ENCODE measurements around the gene SMC4. TPM values are rescaled to one million over a fixed set of nuclear protein-coding genes. Genes with fewer than 3 reads are reported as not detected.
"Not testable (repeated sequence)": the region's sequence is repeated elsewhere in the genome, so short reads cannot be mapped to it uniquely, and the experiment has no call there.

Gene SMC4
- total and polyA plus RNA-seq, 10 of the 15 experiments (the other 5 are each of a cell fraction or from before 2014, with no cell fraction given): 75.6 to 288 (median 136) TPM

GRCh38 chr3:160451602-160452001, 52.2 kb downstream of the SMC4 start:
- no peak for TF ChIP-seq HDAC2 (IDR thresholded peaks at IDR 0.05)
- Histone ChIP-seq H2AFZ (ENCODE audit: control insufficient read depth, low read depth, low read length) (no peak overlapping the region), H3K79me2 (ENCODE audit: control insufficient read depth, insufficient read depth, low read length) (peaks cover 36% of the 10 kb centered on the region), H3K4me1 (ENCODE audit: control insufficient read depth, insufficient read depth, low read length) (peaks cover 6% of the 10 kb centered on the region), H3K9ac (ENCODE audit: control insufficient read depth, insufficient read depth, low read length) (no peak overlapping the region), H3K27me3 (replicated peaks in 1 of 2; ENCODE audit: control insufficient read depth in 2 of 2, insufficient read depth in 2 of 2, low read length in 1 of 2) (no peaks in the 10 kb centered on the region), H3K4me3 (no peak overlapping the region), H3K36me3 (ENCODE audit: control insufficient read depth in 2 of 2, insufficient read depth in 2 of 2, low read length in 1 of 2) (peaks cover 0 to 2% of the 10 kb centered on the region in 2 experiments; a peak in 1 of 4 replicates), H3K27ac (ENCODE audit: control insufficient read depth, insufficient read depth) (no peak overlapping the region), H3K4me2 (ENCODE audit: control insufficient read depth, insufficient read depth) (no peak overlapping the region), H3K9me3 (replicated peaks; ENCODE audit: control insufficient read depth, insufficient read depth, low read length) (no peaks in the 10 kb centered on the region; the same call in 1 of the 3 replicates), H4K20me1 (ENCODE audit: control insufficient read depth, insufficient read depth) (no peaks in the 10 kb centered on the region)
- ChIA-PET POLR2A (interaction anchor here (0.6 to 1.6 kb wide), 4 partner anchors 11 to 486 kb away, joined by 3 to 5 read pairs (median 3); partner anchors contain the start of gene SMC4), SMC1A (ENCODE audit: uncharacterized antibody, unreplicated experiment) (interaction anchor here (1.3 to 7.7 kb wide), 2 partner anchors 34 to 40 kb away, joined by 6 to 73 read pairs; no protein-coding TSS in a partner anchor), CTCF (interaction anchor here (0.9 to 2.8 kb wide), 5 partner anchors 12 to 50 kb away, joined by 3 to 9 read pairs (median 5); no protein-coding TSS in a partner anchor), RAD21 (ENCODE audit: unreplicated experiment) (interaction anchor here (0.6 to 1.6 kb wide), 5 partner anchors 8 to 418 kb away, joined by 3 to 5 read pairs (median 3); no protein-coding TSS in a partner anchor)
- 58% methylated on average over 4 of the region's 4 CpGs for WGBS (ENCODE audit: insufficient coverage, insufficient replicate concordance, low lambda C conversion rate, missing lambda C conversion rate)
- DNase-seq (ENCODE audit: low read depth, low spot score) (no peak), ATAC-seq (no peak), FAIRE-seq (no peak)
- no TSS peak for BruUV-seq (replicated peaks)
- in situ Hi-C loops (cut with MboI) (no loop called here), intact Hi-C loops (cut with micrococcal nuclease; ENCODE audit: unreplicated experiment) (no loop called here)

- BruUV-seq (replicated peaks); H3K4me2 ChIP-seq (ENCODE audit: control insufficient read depth, insufficient read depth); H3K27me3 ChIP-seq (replicated peaks in 1 of 2; ENCODE audit: control insufficient read depth in 2 of 2, insufficient read depth in 2 of 2, low read length in 1 of 2); H3K4me3 ChIP-seq; H3K36me3 ChIP-seq (ENCODE audit: control insufficient read depth in 2 of 2, insufficient read depth in 2 of 2, low read length in 1 of 2); H3K4me1 ChIP-seq (ENCODE audit: control insufficient read depth, insufficient read depth, low read length); intact Hi-C loops (cut with micrococcal nuclease; ENCODE audit: unreplicated experiment); H3K9ac ChIP-seq (ENCODE audit: control insufficient read depth, insufficient read depth, low read length); SMC1A ChIA-PET (ENCODE audit: uncharacterized antibody, unreplicated experiment); H2AFZ ChIP-seq (ENCODE audit: control insufficient read depth, low read depth, low read length); FAIRE-seq; H4K20me1 ChIP-seq (ENCODE audit: control insufficient read depth, insufficient read depth); DNase-seq (ENCODE audit: low read depth, low spot score); H3K9me3 ChIP-seq (replicated peaks; ENCODE audit: control insufficient read depth, insufficient read depth, low read length); H3K27ac ChIP-seq (ENCODE audit: control insufficient read depth, insufficient read depth); in situ Hi-C loops (cut with MboI); ATAC-seq; POLR2A ChIA-PET: not testable (repeated sequence)
- CTCF ChIA-PET: interaction anchor here (1.0 to 2.8 kb wide), 2 partner anchors 12 to 33 kb away, joined by 3 to 5 read pairs; no protein-coding TSS in a partner anchor
- RAD21 ChIA-PET (ENCODE audit: unreplicated experiment): interaction anchor here (0.6 to 1.6 kb wide), 2 partner anchors 37 to 418 kb away, joined by 3 to 4 read pairs; no protein-coding TSS in a partner anchor
- peaks cover 29% of the 10 kb centered on the region for H3K79me2 ChIP-seq (ENCODE audit: control insufficient read depth, insufficient read depth, low read length)
- 92% methylated on average over 19 of the region's 19 CpGs for WGBS (ENCODE audit: insufficient coverage, insufficient replicate concordance, low lambda C conversion rate, missing lambda C conversion rate)
Measured at GRCh38 chr3:160452251-160452650, 52.8 kb downstream of the SMC4 start.

All from GM12878 (cell line).